T-helper 22 cell (primary cell): Measurements from ENCODE around the gene PCDHB13.
"Not testable (repeated sequence)": the region's sequence is repeated elsewhere in the genome, so short reads cannot be mapped to it uniquely, and the experiment has no call there.

Experiments
- DNase-seq: peaks from one replicate; pipeline ENCODE4 v3.0.0-alpha.2; 2020; ENCODE audit warnings: low read depth

Gene PCDHB13

DNA sequence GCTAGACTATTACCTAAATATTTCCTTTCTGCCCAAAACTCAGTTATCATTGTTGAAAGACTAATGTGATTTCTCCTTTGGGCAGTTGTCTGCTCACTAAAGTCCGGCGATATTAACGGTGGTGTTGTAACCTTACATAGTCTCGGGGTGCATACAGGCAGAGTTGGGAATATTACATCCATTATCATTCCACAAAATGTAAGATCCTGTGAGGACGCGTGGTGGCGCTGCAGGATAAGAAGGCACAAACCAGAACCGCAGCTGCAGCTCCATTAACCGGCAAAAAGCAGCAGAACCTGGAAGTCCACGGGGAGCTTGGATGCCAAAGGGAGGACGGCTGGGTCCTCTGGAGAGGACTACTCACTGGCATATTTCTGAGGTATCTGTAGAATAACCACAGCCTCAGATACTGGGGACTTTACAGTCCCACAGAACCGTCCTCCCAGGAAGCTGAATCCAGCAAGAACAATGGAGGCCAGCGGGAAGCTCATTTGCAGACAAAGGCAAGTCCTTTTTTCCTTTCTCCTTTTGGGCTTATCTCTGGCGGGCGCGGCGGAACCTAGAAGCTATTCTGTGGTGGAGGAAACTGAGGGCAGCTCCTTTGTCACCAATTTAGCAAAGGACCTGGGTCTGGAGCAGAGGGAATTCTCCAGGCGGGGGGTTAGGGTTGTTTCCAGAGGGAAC lies at the start of gene PCDHB13:
PCDHB13 (plus strand) TSS at position 264 of the 684 bp plus-strand sequence; CDS start at position 469, 205 bp downstream.
- not testable (repeated sequence) for DNase-seq

DNA sequence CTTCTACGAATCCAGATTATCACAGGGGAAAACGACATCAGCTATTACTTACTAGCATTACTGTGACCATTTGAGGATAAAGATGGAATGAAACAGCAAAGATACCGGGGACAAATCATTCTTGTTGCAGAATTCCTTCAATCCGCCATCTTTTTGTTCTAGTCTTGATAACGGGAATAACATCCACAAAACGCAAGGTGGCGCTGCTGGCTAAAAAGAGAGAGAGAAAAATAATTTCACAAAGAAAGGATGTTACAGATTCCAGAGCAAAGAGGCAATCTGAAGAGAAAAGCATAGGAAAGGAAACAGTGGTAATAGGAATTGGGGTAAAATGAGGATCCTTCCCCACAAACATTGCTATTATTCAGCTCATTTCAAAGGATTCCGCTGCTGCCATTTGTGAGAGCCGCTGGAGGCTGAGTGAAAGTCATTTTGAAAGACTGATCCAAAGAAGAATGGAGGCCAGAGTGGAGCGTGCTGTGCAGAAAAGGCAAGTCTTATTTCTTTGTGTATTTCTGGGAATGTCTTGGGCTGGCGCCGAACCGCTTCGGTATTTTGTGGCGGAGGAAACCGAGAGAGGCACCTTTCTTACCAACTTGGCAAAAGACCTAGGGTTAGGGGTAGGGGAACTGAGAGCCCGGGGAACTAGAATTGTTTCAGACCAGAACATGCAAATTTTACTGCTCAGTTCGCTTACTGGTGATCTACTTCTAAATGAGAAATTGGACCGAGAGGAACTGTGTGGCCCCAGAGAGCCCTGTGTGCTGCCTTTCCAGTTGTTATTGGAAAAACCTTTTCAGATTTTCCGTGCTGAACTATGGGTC lies 41.1 kb upstream of the PCDHB13 start, which contains the start of gene PCDHB7:
PCDHB7 (plus strand) TSS at position 264 of the 824 bp plus-strand sequence; CDS start at position 456, 192 bp downstream.
- DNase-seq = no peak

- not testable (repeated sequence) for DNase-seq
Measured at GRCh38 chr5:141174291-141175104, 39.2 kb upstream of the PCDHB13 start.

DNA sequence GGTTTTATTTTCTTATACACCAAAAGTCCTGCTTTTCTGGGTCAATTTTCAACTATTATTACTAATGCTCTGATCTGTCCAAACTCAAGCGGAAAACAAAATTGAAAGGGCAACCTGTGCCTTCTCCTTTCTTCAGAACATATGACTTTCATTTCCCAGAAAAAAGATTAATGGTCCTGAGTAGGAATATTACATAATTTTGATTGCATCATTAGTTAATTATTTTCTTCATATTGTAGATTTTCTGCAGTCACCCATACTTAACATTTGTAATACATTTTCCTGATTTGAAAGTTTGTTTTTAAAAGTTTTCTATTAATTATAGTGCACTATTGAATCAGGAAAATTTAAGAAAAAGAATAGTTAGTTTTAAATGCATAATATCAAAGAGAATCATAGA lies 37.8 kb upstream of the PCDHB13 start:
- no peak for DNase-seq

DNA sequence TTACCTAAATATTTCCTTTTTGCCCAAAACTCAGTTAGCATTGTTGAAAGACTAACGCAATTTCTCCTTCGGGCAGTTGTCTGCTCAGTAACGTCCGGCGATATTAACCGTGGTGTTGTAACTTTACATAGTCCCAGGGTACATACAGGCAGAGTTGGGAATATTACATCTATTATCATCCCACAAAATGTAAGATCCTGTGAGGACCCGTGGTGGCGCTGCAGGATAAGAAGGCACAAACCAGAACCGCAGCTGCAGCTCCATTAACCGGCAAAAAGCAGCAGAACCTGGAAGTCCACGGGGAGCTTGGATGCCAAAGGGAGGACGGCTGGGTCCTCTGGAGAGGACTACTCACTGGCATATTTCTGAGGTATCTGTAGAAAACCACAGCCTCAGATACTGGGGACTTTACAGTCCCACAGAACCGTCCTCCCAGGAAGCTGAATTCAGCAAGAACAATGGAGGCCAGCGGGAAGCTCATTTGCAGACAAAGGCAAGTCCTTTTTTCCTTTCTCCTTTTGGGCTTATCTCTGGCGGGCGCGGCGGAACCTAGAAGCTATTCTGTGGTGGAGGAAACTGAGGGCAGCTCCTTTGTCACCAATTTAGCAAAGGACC lies 36.0 kb upstream of the PCDHB13 start, which contains the start of gene PCDHB8:
PCDHB8 (plus strand) TSS at position 214 of the 615 bp plus-strand sequence; CDS start at position 459, 245 bp downstream.
- not testable (repeated sequence) for DNase-seq

GRCh38 chr5:141179371-141179770 lies 34.3 kb upstream of the PCDHB13 start:
- not testable (repeated sequence) for DNase-seq

GRCh38 chr5:141179876-141180275 lies 33.8 kb upstream of the PCDHB13 start:
- not testable (repeated sequence) for DNase-seq

DNA sequence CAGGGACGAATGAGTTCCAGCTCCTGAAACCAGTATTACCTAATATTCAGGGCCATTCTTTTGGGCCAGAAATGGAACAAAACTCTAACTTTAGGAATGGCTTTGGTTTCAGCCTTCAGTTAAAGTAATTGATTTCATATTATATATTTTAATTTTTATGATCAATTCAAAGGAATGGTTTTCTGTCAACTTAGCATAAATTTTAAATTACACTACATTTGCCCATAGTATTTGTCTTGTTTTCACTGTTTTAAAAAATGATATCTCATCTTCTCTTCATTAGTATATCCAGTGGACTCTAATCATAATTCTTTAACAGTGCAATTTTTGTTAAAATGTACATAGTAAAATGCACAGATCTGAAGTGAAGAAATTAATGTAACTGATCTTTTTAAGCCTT lies 33.4 kb upstream of the PCDHB13 start:
- no peak for DNase-seq

GRCh38 chr5:141182248-141182647 lies 31.5 kb upstream of the PCDHB13 start, which contains the start of gene PCDHB16:
TSS of gene PCDHB16 (plus strand) at chr5:141182387. CDS start at chr5:141182560, 173 bp downstream.
- DNase-seq = no peak

- DNase-seq = not testable (repeated sequence)
Measured at GRCh38 chr5:141184117-141184855, 29.4 kb upstream of the PCDHB13 start.

DNA sequence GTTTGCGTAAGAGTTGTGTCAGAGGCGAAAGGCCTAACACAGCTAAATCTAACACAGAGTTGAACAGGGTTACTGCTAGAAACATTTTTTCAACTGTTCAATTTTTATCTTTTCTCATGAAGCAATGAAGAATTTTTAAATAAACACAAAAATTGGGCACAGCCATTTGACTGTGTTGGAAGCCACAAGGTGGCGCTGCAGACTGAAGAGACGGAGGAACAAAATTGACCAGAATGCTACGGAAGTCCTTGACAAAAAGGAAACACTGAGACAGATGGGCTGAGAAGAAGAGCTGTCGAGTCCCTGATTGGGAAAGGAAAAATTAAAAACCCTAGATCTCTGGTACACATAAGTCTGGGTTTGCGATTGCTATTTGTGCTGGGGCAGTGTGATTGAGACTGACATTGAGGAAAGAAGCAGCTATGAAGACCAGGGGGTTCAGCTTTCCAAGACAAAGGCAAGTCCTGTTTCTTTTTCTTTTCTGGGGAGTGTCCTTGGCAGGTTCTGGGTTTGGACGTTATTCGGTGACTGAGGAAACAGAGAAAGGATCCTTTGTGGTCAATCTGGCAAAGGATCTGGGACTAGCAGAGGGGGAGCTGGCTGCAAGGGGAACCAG lies 26.7 kb upstream of the PCDHB13 start, which contains the start of gene PCDHB9:
PCDHB9 (plus strand) TSS at position 265 of the 616 bp plus-strand sequence; CDS start at position 423, 158 bp downstream.
- DNase-seq = no peak

- not testable (repeated sequence) for DNase-seq
Measured at GRCh38 chr5:141188682-141189081, 25.0 kb upstream of the PCDHB13 start.

DNA sequence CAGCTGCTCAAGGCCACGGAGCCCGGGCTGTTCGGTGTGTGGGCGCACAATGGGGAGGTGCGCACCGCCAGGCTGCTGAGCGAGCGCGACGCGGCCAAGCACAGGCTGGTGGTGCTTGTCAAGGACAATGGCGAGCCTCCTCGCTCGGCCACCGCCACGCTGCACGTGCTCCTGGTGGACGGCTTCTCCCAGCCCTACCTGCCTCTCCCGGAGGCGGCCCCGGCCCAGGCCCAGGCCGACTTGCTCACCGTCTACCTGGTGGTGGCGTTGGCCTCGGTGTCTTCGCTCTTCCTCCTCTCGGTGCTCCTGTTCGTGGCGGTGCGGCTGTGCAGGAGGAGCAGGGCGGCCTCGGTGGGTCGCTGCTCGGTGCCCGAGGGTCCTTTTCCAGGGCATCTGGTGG lies 24.6 kb upstream of the PCDHB13 start:
- not testable (repeated sequence) for DNase-seq

- DNase-seq = no peak
Measured at GRCh38 chr5:141192110-141192725, 21.5 kb upstream of the PCDHB13 start, which contains the start of gene PCDHB10. TSS of gene PCDHB10 (plus strand) at chr5:141192353. CDS start at chr5:141192553, 200 bp downstream.

- not testable (repeated sequence) for DNase-seq
Measured at GRCh38 chr5:141194332-141194731, 19.4 kb upstream of the PCDHB13 start.

- DNase-seq = no peak
Measured at GRCh38 chr5:141196363-141196762, 17.4 kb upstream of the PCDHB13 start.

- no peak for DNase-seq
Measured at GRCh38 chr5:141199359-141200235, 14.1 kb upstream of the PCDHB13 start, which contains the start of gene PCDHB11. TSS of gene PCDHB11 (plus strand) at chr5:141199627. CDS start at chr5:141199775, 148 bp downstream.

DNA sequence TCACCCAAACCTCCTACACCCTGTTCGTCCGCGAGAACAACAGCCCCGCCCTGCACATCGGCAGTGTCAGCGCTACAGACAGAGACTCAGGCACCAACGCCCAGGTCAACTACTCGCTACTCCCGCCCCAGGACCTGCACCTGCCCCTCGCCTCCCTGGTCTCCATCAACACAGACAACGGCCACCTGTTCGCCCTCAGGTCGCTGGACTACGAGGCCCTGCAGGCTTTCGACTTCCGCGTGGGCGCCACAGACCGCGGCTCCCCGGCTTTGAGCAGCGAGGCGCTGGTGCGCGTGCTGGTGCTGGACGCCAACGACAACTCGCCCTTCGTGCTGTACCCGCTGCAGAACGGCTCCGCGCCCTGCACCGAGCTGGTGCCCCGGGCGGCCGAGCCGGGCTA lies 12.6 kb upstream of the PCDHB13 start:
- DNase-seq = not testable (repeated sequence)
